ENCODE data around the gene NOS3. TPM values are rescaled to one million over a fixed set of nuclear protein-coding genes. Genes with fewer than 3 reads are reported as not detected.

Gene NOS3
- total and polyA plus RNA-seq, 2 experiments from 2014 or later, result 0.32 to 0.83 TPM

DNA sequence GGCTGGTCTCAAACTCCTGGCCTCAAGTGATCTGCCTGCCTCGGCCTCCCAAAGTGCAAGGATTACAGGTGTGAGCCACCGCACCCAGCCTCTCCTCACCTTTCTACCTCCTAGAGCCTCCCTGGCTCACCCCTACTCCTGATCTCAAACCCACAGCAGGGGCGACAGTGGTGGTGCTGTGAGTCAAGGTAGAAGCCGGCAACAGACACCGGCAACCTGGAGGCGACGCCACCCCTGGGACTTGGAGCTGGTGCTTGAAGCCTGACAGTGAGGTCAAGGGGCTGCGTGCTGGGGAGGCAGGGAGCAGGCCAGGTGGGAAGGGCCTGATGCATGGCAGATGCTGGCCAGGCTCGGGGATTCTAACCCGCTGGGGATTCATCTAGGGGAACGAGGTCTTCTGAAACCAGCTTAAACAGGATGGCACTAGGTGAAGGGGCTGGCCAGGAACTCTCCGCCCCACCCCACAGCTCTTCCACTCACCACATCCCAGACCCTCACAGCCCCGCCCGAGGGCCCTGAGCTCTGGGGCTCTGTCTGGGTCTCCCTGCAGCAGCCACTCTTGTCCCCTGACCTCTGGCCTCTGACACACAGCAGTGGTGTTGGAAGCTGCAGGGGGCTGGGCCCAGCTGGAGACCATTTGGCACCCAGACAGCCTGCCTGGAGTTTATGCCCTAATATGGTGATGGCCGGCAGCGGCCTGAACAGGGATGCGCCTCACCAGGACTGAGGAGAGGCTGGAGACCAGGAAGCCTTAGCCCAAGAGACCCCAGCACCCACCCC is 29.1 kb upstream of the NOS3 start:
- no peak overlapping the region for H3K27ac ChIP-seq
- no peaks in the 10 kb centered on the region for H3K9me3 ChIP-seq (ENCODE audit: low read depth)
- H3K36me3 ChIP-seq (ENCODE audit: low read depth), result no peaks in the 10 kb centered on the region
- in situ Hi-C loops (cut with MboI), result no loop called here
- H3K4me2 ChIP-seq (ENCODE audit: unreplicated experiment), result no peak overlapping the region
- H3K4me1 ChIP-seq (ENCODE audit: insufficient read depth), result no peaks in the 10 kb centered on the region
- H3K4me3 ChIP-seq, result no peak overlapping the region
- H3K27me3 ChIP-seq (replicated peaks; ENCODE audit: insufficient read depth), result peaks cover 30% of the 10 kb centered on the region
- H2AFZ ChIP-seq, result no peak overlapping the region
- no peaks in the 10 kb centered on the region for H3F3A ChIP-seq (ENCODE audit: insufficient read depth)
- 58 to 60% methylated on average over 15 to 17 of the region's 17 CpGs for WGBS, 2 experiments (ENCODE audit: low coverage in 1 of 2, low lambda C conversion rate in 2 of 2, missing lambda C conversion rate in 2 of 2)
- no peaks in the 10 kb centered on the region for H4K20me1 ChIP-seq (ENCODE audit: insufficient read depth)
- H3K9me2 ChIP-seq (ENCODE audit: insufficient read depth), result no peaks in the 10 kb centered on the region
- no peaks in the 10 kb centered on the region for H3K79me2 ChIP-seq (ENCODE audit: insufficient read depth)
- DNase-seq, result no peak
- H3K9ac ChIP-seq, result no peak overlapping the region
- TF ChIP-seq EZH2phosphoT487 (IDR thresholded peaks at IDR 0.05; ENCODE audit: insufficient read depth, low read depth) (no peak), EZH2 (IDR thresholded peaks at IDR 0.05; ENCODE audit: insufficient read depth, poor library complexity, severe bottlenecking) (no peak)

DNA sequence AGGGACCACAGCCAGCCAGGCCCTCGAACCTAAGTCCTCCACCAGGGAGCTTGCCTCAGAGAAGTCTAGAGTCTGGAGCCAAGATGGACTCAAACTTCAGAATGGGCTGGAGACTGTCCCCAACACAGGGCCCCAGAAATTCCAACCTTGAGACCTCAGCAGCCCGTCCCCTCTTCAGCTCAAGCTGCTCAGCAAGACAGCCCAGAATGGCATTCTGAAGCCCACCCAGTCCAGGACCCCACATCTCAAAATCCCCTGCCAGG is 28.6 kb upstream of the NOS3 start:
- no peak for TF ChIP-seq EZH2 (IDR thresholded peaks at IDR 0.05; ENCODE audit: insufficient read depth, poor library complexity, severe bottlenecking)
- no peak for TF ChIP-seq EZH2phosphoT487 (IDR thresholded peaks at IDR 0.05; ENCODE audit: insufficient read depth, low read depth)
- 17 to 23% methylated on average over 2 of the region's 2 CpGs for WGBS, 2 experiments (ENCODE audit: low coverage in 1 of 2, low lambda C conversion rate in 2 of 2, missing lambda C conversion rate in 2 of 2)
- Histone ChIP-seq H3K27ac (no peak overlapping the region), H3K9me3 (ENCODE audit: low read depth) (no peaks in the 10 kb centered on the region), H3K9me2 (ENCODE audit: insufficient read depth) (no peaks in the 10 kb centered on the region), H3K4me2 (ENCODE audit: unreplicated experiment) (no peak overlapping the region), H3K79me2 (ENCODE audit: insufficient read depth) (no peaks in the 10 kb centered on the region), H3F3A (ENCODE audit: insufficient read depth) (no peaks in the 10 kb centered on the region), H3K9ac (no peak overlapping the region), H3K4me1 (ENCODE audit: insufficient read depth) (no peaks in the 10 kb centered on the region), H3K36me3 (ENCODE audit: low read depth) (no peaks in the 10 kb centered on the region), H4K20me1 (ENCODE audit: insufficient read depth) (no peaks in the 10 kb centered on the region), H3K4me3 (no peak overlapping the region), H2AFZ (no peak overlapping the region), H3K27me3 (replicated peaks; ENCODE audit: insufficient read depth) (peaks cover 36% of the 10 kb centered on the region)
- DNase-seq, result no peak
- in situ Hi-C loops (cut with MboI), result no loop called here

DNA sequence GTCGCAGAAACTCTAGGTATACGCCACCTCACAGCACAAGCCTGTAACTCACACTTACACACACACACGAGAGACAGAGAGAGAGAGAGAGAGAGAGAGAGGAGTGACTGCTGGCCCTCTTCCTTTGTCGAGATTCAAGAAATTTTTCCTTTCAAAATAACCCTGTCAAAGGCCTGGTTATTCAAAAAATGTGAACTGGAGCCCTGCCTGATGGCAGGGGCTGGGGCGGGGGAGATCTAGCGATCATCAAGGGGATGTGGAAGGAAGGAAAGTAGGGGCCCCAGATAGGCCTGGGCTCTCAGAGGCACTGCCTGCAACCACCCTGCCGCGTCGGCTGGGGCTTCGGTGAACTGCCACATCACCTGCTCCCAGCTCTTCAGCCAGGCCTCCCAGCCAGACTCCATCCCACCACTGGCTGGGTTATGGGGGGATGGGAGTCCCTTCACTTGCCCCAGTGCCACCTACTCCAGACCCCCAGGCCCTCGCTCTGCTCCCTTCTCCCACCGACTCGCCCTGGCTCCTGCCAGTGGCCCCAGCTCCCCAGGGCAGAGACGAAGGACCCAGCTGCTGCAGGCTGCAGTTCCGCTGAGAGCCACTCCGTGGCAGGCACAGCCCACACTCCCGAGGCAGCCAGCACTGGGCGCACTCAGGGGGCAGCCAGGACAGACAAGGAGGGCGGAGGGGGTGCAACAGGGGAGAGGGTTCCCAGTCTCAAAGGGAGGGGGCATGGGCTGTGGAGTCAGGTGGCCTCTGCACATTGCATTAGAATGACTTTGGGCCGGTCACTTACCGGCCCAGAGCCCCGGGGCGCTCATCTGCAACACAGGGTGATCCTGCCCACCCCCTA is 28.0 kb upstream of the NOS3 start:
- peak; percentile 72 for DNase-seq
- Histone ChIP-seq H3K79me2 (ENCODE audit: insufficient read depth) (no peaks in the 10 kb centered on the region), H3K36me3 (ENCODE audit: low read depth) (no peaks in the 10 kb centered on the region), H2AFZ (no peak overlapping the region), H3K9me3 (ENCODE audit: low read depth) (no peaks in the 10 kb centered on the region), H3K4me1 (ENCODE audit: insufficient read depth) (no peaks in the 10 kb centered on the region), H3K27ac (no peak overlapping the region), H3F3A (ENCODE audit: insufficient read depth) (no peaks in the 10 kb centered on the region), H3K9ac (no peak overlapping the region), H3K4me3 (no peak overlapping the region), H3K27me3 (replicated peaks; ENCODE audit: insufficient read depth) (peaks cover 41% of the 10 kb centered on the region), H3K4me2 (ENCODE audit: unreplicated experiment) (no peak overlapping the region), H4K20me1 (ENCODE audit: insufficient read depth) (no peaks in the 10 kb centered on the region), H3K9me2 (ENCODE audit: insufficient read depth) (no peaks in the 10 kb centered on the region)
- WGBS, 2 experiments (ENCODE audit: low coverage in 1 of 2, low lambda C conversion rate in 2 of 2, missing lambda C conversion rate in 2 of 2), result 20 to 22% methylated on average over 20 to 23 of the region's 23 CpGs
- no peak for TF ChIP-seq EZH2phosphoT487 (IDR thresholded peaks at IDR 0.05; ENCODE audit: insufficient read depth, low read depth)
- no peak for TF ChIP-seq EZH2 (IDR thresholded peaks at IDR 0.05; ENCODE audit: insufficient read depth, poor library complexity, severe bottlenecking)
- in situ Hi-C loops (cut with MboI), result no loop called here

DNA sequence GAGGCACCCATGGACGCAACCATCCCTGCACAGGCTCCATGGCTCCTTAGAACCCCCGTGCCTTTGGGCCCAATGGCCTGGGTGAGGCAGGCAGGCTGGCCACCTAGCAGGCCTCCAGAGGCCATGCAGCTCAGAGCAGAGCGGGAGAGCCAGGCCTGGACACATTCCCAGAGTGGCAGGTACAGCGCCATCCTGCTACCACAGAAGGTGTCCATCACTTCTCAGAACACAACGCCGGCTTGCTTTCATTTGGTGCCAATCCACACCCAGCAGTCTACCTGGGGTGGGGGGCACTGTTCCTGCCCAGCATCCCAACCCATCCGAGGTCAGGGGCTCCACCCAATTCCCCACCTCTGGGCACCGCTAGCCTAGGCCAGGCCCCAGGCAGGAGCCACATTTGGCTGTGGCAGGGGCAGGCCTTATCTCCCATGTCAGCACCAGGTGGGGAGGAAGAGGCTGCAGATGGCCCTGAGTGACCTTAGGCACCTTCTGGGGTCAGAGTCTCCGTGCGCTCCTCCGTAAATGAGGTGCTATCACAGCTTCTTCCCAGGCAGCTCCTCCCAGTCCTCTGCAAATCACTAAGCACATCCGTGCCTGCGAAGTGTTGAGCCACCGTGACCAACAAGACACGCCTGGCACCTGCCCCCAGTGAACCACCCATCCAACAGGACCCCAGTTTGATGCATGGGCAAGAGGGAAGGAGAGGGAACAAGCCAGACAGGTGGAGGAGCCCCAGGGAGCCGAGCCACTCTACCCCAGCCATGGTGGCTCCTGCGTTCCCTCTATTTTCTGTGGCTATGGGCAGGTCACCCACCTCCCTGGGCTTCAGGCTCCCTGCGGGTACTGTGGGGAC is 26.9 kb upstream of the NOS3 start:
- no peak for DNase-seq
- Histone ChIP-seq H3F3A (ENCODE audit: insufficient read depth) (no peaks in the 10 kb centered on the region), H2AFZ (no peak overlapping the region), H3K79me2 (ENCODE audit: insufficient read depth) (no peaks in the 10 kb centered on the region), H3K4me3 (no peak overlapping the region), H3K9ac (no peak overlapping the region), H4K20me1 (ENCODE audit: insufficient read depth) (no peaks in the 10 kb centered on the region), H3K4me2 (ENCODE audit: unreplicated experiment) (no peak overlapping the region), H3K27me3 (replicated peaks; ENCODE audit: insufficient read depth) (peaks cover 48% of the 10 kb centered on the region), H3K9me3 (ENCODE audit: low read depth) (no peaks in the 10 kb centered on the region), H3K4me1 (ENCODE audit: insufficient read depth) (no peaks in the 10 kb centered on the region), H3K36me3 (ENCODE audit: low read depth) (no peaks in the 10 kb centered on the region), H3K27ac (no peak overlapping the region), H3K9me2 (ENCODE audit: insufficient read depth) (no peaks in the 10 kb centered on the region)
- TF ChIP-seq EZH2phosphoT487 (IDR thresholded peaks at IDR 0.05; ENCODE audit: insufficient read depth, low read depth) (no peak), EZH2 (IDR thresholded peaks at IDR 0.05; ENCODE audit: insufficient read depth, poor library complexity, severe bottlenecking) (no peak)
- in situ Hi-C loops (cut with MboI), result no loop called here
- 65 to 70% methylated on average over 18 of the region's 18 CpGs for WGBS, 2 experiments (ENCODE audit: low coverage in 1 of 2, low lambda C conversion rate in 2 of 2, missing lambda C conversion rate in 2 of 2)

All from GM23248 (cell line).